ENCODE measurements around the gene LTC4S.

The LTC4S gene

DNA sequence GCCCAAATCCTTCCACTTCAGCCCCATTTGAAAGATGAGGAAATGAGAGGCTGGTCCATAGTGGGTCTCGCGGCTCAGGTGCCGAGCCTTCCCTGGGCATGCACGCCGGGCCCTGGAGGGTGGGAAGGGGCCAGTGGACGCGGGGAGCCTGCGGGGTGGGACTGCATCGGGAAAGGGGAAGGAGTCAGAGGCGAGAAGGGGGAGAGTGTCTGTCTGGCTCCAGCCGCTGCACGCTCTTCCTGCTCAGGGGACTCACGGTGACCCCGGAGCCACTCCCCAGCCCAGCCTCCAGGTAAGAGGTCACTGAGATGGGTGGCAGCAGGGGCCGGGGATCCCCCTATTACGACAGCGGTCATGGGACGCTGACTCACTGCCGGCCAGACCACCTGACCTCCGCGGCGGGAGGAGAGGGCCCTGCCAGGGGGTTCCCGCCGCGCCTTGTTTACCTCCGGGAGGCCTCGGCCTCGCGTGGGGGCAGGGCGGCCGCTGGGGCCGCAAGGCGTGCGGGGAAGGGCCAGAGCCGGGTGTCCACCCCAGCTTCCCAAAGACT is 25.0 kb downstream of the LTC4S start:
- no peak for TF ChIP-seq CTCF (IDR thresholded peaks at IDR 0.05; ENCODE audit: unreplicated experiment in 3 of 3)
- H3K9me3 Mint-ChIP-seq = no peaks in the 10 kb centered on the region
- peaks cover 21% of the 10 kb centered on the region for H3K36me3 Mint-ChIP-seq (ENCODE audit: low read depth)
- H3K27ac Mint-ChIP-seq = peak overlapping the region; percentile 60 to 92 (median 62)
- peaks cover 31% of the 10 kb centered on the region for H3K4me1 Mint-ChIP-seq
- peak overlapping the region; percentile 78 to 85 (median 83) for H3K4me3 Mint-ChIP-seq
- no peaks in the 10 kb centered on the region for H3K27me3 Mint-ChIP-seq (ENCODE audit: low read depth)

GRCh38 chr5:179819296-179820126 is 25.7 kb downstream of the LTC4S start:
- Mint-ChIP-seq H3K36me3 (ENCODE audit: low read depth) (peaks cover 18% of the 10 kb centered on the region), H3K4me3 (peak overlapping the region; percentile 85 to 87 (median 85)), H3K9me3 (no peaks in the 10 kb centered on the region), H3K27me3 (ENCODE audit: low read depth) (no peaks in the 10 kb centered on the region), H3K4me1 (peaks cover 31% of the 10 kb centered on the region), H3K27ac (peak overlapping the region; percentile 85 to 97 (median 92))
- TF ChIP-seq CTCF (IDR thresholded peaks at IDR 0.05; ENCODE audit: unreplicated experiment in 3 of 3) = no peak

GRCh38 chr5:179820127-179820482 is 26.3 kb downstream of the LTC4S start:
- Mint-ChIP-seq H3K9me3 (no peaks in the 10 kb centered on the region), H3K4me3 (peak overlapping the region; percentile 85 to 87 (median 85)), H3K27me3 (ENCODE audit: low read depth) (no peaks in the 10 kb centered on the region), H3K27ac (peak overlapping the region; percentile 85 to 97 (median 92)), H3K4me1 (peaks cover 31% of the 10 kb centered on the region), H3K36me3 (ENCODE audit: low read depth) (peaks cover 19% of the 10 kb centered on the region)
- TF ChIP-seq CTCF (IDR thresholded peaks at IDR 0.05; ENCODE audit: unreplicated experiment in 3 of 3) = no peak

DNA sequence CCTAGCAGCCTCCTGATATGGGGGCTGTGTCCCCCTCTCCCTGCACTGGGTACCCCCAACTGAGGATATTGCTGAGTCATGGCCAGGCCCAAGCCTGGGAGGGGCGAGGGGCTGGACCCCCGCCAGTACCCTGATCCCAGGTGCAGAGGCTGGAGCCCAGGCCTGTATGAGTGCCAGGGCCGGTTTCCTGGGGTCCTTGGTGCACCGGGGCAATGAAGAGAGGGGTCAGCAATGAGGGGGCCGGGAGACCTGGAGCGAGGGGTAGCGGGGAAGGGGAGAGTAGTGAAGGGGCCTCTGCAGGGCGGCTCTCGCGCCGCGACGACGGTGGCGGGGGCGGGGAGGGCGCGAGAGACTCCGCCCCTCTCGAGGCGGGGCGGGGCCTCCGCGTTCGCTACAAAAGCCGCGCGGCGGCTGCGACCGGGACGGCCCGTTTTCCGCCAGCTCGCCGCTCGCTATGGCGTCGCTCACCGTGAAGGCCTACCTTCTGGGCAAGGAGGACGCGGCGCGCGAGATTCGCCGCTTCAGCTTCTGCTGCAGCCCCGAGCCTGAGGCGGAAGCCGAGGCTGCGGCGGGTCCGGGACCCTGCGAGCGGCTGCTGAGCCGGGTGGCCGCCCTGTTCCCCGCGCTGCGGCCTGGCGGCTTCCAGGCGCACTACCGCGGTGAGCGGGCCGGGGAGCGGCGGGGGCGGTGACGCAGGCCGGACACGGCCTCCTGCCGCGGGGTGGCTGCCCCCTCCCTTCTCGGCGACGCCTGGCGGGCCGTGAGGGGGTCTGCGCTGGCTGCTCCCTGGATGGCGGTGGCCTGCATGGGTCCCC is 26.9 kb downstream of the LTC4S start, which contains the start of gene SQSTM1:
SQSTM1 (plus strand) TSS at position 423 of the 815 bp plus-strand sequence; CDS start at position 455, 32 bp downstream.
- Mint-ChIP-seq H3K27me3 (ENCODE audit: low read depth) (no peaks in the 10 kb centered on the region), H3K27ac (peak within 1 kb of the TSS; percentile 92 to 98 (median 97)), H3K9me3 (no peaks in the 10 kb centered on the region), H3K4me1 (peaks cover 31% of the 10 kb centered on the region), H3K36me3 (ENCODE audit: low read depth) (peaks cover 23% of the 10 kb centered on the region), H3K4me3 (peak within 1 kb of the TSS; percentile 97 to 98 (median 98))
- TF ChIP-seq CTCF (IDR thresholded peaks at IDR 0.05; ENCODE audit: unreplicated experiment in 3 of 3) = peak in 2 of 3 experiments; percentile 16 to 30

- H3K9me3 Mint-ChIP-seq = no peaks in the 10 kb centered on the region
- peak overlapping the region; percentile 97 to 98 (median 98) for H3K4me3 Mint-ChIP-seq
- peak overlapping the region; percentile 92 to 98 (median 97) for H3K27ac Mint-ChIP-seq
- H3K36me3 Mint-ChIP-seq (ENCODE audit: low read depth) = peaks cover 29% of the 10 kb centered on the region
- no peaks in the 10 kb centered on the region for H3K27me3 Mint-ChIP-seq (ENCODE audit: low read depth)
- H3K4me1 Mint-ChIP-seq = peaks cover 31% of the 10 kb centered on the region
- no peak for TF ChIP-seq CTCF (IDR thresholded peaks at IDR 0.05; ENCODE audit: unreplicated experiment in 3 of 3)
These were observed 27.7 kb downstream of the LTC4S start for GRCh38 chr5:179821298-179822058.
